Neuronal stem cell (in vitro differentiated cells): Measurements from ENCODE around the gene SEC14L3.

Experiments
- DNase-seq: peaks from one replicate; pipeline ENCODE4 v3.0.0-alpha.2; 2013; ENCODE audit warnings: low spot score
- H2AFZ ChIP-seq: one replicate; pipeline ENCODE4 v1.6.1; 2013; ENCODE audit warnings: mild to moderate bottlenecking, low read length, inconsistent platforms
- H2AK5ac ChIP-seq: 2 replicates; pipeline ENCODE4 v1.6.1; 2013; ENCODE audit warnings: low read depth, mild to moderate bottlenecking, inconsistent platforms, low read length, moderate library complexity, mixed read lengths
- H2BK120ac ChIP-seq: 2 replicates; pipeline ENCODE4 v1.6.1; 2013; ENCODE audit warnings: low read depth, mild to moderate bottlenecking, inconsistent platforms, low read length, moderate library complexity, mixed read lengths
- H2BK12ac ChIP-seq: one replicate; pipeline ENCODE4 v1.6.1; 2013; ENCODE audit warnings: low read length, inconsistent platforms
- H2BK15ac ChIP-seq: 2 replicates; pipeline ENCODE4 v1.6.1; 2013; ENCODE audit warnings: mild to moderate bottlenecking, low read length, inconsistent platforms, mixed read lengths
- H2BK5ac ChIP-seq: one replicate; pipeline ENCODE4 v1.6.1; 2013; ENCODE audit warnings: inconsistent platforms, mild to moderate bottlenecking, low read length, moderate library complexity
- H3K14ac ChIP-seq: one replicate; pipeline ENCODE4 v1.6.1; 2013; ENCODE audit warnings: low read length, inconsistent platforms
- H3K18ac ChIP-seq: 2 replicates; pipeline ENCODE4 v1.6.1; 2013; ENCODE audit warnings: low read length, inconsistent platforms
- H3K23ac ChIP-seq: 2 replicates; pipeline ENCODE4 v1.6.1; 2013; ENCODE audit warnings: low read depth, mild to moderate bottlenecking, mixed read lengths, low read length, inconsistent platforms; ENCODE audit not compliant: poor library complexity
- H3K27ac ChIP-seq: replicated peaks from 3 replicates; pipeline ENCODE4 v1.5.1; 2013; ENCODE audit warnings: low read length, inconsistent platforms
- H3K27me3 ChIP-seq, 3 experiments: 2 replicates each; pipeline ENCODE4 v1.6.1; 2013; ENCODE audit warnings: low read length in 3 of 3, mild to moderate bottlenecking in 2 of 3, inconsistent platforms in 1 of 3, low read depth in 1 of 3, mixed read lengths in 1 of 3, moderate library complexity in 1 of 3; ENCODE audit not compliant: control insufficient read depth in 3 of 3, insufficient read depth in 3 of 3
- H3K36me3 ChIP-seq, 2 donors: replicated peaks in 1 of 2; 2 replicates each; pipeline ENCODE4 v1.6.1; 2013; ENCODE audit warnings: low read length in 2 of 2; ENCODE audit not compliant: control insufficient read depth in 2 of 2, insufficient read depth in 2 of 2
- H3K4ac ChIP-seq: 2 replicates; pipeline ENCODE4 v1.6.1; 2013; ENCODE audit warnings: inconsistent platforms, mild to moderate bottlenecking, low read length, moderate library complexity
- H3K4me1 ChIP-seq, 2 donors: 1 replicate in 1 of 2; 2 replicates in 1 of 2; pipeline ENCODE4 v1.6.1; 2013; ENCODE audit warnings: low read length in 2 of 2, low read depth in 1 of 2; ENCODE audit not compliant: control insufficient read depth in 2 of 2, insufficient read depth in 1 of 2
- H3K4me2 ChIP-seq: one replicate; pipeline ENCODE4 v1.6.1; 2013; ENCODE audit warnings: mild to moderate bottlenecking, low read length, inconsistent platforms; ENCODE audit not compliant: insufficient read depth, poor library complexity, severe bottlenecking
- H3K4me3 ChIP-seq, 2 donors: 2 replicates each; pipeline ENCODE4 v1.5.1; 2013; ENCODE audit warnings: low read length in 2 of 2, mild to moderate bottlenecking in 2 of 2, inconsistent platforms in 1 of 2, moderate library complexity in 1 of 2
- H3K79me1 ChIP-seq: one replicate; pipeline ENCODE4 v1.6.1; 2013; ENCODE audit warnings: low read depth, mild to moderate bottlenecking, inconsistent platforms, low read length, moderate library complexity
- H3K9ac ChIP-seq: one replicate; pipeline ENCODE4 v1.6.1; 2013; ENCODE audit warnings: mild to moderate bottlenecking, low read depth, low read length, inconsistent platforms; ENCODE audit not compliant: poor library complexity
- H3K9me3 ChIP-seq, 2 donors: replicated peaks in 1 of 2; 2 replicates each; pipeline versions ENCODE3 to v1.6.1; 2013; ENCODE audit warnings: low read length in 2 of 2, mild to moderate bottlenecking in 2 of 2, inconsistent platforms in 1 of 2, low read depth in 1 of 2, mixed read lengths in 1 of 2, moderate library complexity in 1 of 2; ENCODE audit not compliant: control insufficient read depth in 2 of 2, insufficient read depth in 1 of 2
- H4K8ac ChIP-seq: one replicate; pipeline ENCODE4 v1.6.1; 2013; ENCODE audit warnings: low read depth, mild to moderate bottlenecking, inconsistent platforms, low read length, moderate library complexity
- H4K91ac ChIP-seq: one replicate; pipeline ENCODE4 v1.6.1; 2013; ENCODE audit warnings: low read length, low read depth, mild to moderate bottlenecking, inconsistent platforms; ENCODE audit not compliant: poor library complexity
- WGBS, 2 donors: extraction: QIAGEN DNeasy Blood & Tissue Kit; methylation state at CpG; one replicate each; pipeline ENCODE4 v1.1.7; 2013; ENCODE audit warnings: missing lambda C conversion rate in 2 of 2, mixed read lengths in 1 of 2; ENCODE audit not compliant: insufficient read length in 2 of 2, insufficient replicate concordance in 1 of 2; ENCODE audit errors: extremely low coverage in 2 of 2; 5-methylcytosine and 5-hydroxymethylcytosine counted together

Gene SEC14L3

DNA sequence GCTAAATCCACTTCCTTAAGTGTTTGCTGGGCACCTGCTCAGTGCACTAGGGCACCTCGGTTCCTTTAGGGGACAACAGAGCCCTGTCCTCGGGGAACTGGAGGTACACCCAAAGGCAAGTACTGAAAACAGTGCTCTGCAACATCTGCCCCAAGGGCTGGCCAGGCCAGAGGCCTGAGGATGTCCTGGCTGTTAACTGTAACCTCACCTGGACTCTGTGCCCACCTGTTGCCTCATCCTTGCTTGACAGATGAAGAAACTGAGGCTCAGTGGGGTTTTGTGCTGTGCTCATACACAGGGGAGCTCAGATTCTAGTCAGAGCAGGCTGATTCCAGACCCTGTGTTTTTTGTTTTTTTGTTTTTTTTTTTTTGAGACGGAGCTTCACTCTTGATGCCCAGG lies 31.1 kb upstream of the SEC14L3 start:
- no peaks in the 10 kb centered on the region for H3K9me3 ChIP-seq
- peak overlapping the region; percentile 1 for H2AK5ac ChIP-seq
- H3K9ac ChIP-seq: no peak overlapping the region
- no peak for DNase-seq
- no peak overlapping the region for H3K23ac ChIP-seq
- no peak overlapping the region for H2BK15ac ChIP-seq
- H3K14ac ChIP-seq: no peak overlapping the region
- WGBS, 2 donors: no CpG with 5 or more reads among the region's 3 CpGs
- no peak overlapping the region for H2BK120ac ChIP-seq
- H4K91ac ChIP-seq: no peak overlapping the region
- no peak overlapping the region for H4K8ac ChIP-seq
- H3K4me1 ChIP-seq: no peaks in the 10 kb centered on the region
- H3K18ac ChIP-seq: no peak overlapping the region
- H3K4ac ChIP-seq: no peak overlapping the region
- peaks cover 0 to 8% (median 3%) of the 10 kb centered on the region in 3 experiments for H3K27me3 ChIP-seq
- no peak overlapping the region for H3K27ac ChIP-seq
- H3K79me1 ChIP-seq: no peaks in the 10 kb centered on the region
- H3K36me3 ChIP-seq: no peaks in the 10 kb centered on the region
- no peak overlapping the region for H2BK5ac ChIP-seq
- no peak overlapping the region for H3K4me2 ChIP-seq
- H2AFZ ChIP-seq: no peak overlapping the region
- H2BK12ac ChIP-seq: no peak overlapping the region
- no peak overlapping the region for H3K4me3 ChIP-seq

- no peak overlapping the region for H4K91ac ChIP-seq
- no peak overlapping the region for H3K18ac ChIP-seq
- no peak overlapping the region for H4K8ac ChIP-seq
- no peaks in the 10 kb centered on the region for H3K36me3 ChIP-seq
- H3K79me1 ChIP-seq: no peaks in the 10 kb centered on the region
- H2AK5ac ChIP-seq: no peak overlapping the region
- peaks cover 0 to 8% (median 3%) of the 10 kb centered on the region in 3 experiments for H3K27me3 ChIP-seq
- H2BK12ac ChIP-seq: no peak overlapping the region
- H3K4me3 ChIP-seq: no peak overlapping the region
- no peak overlapping the region for H3K9ac ChIP-seq
- no peak overlapping the region for H3K27ac ChIP-seq
- H3K4ac ChIP-seq: no peak overlapping the region
- H2BK120ac ChIP-seq: no peak overlapping the region
- no peaks in the 10 kb centered on the region for H3K9me3 ChIP-seq
- H2BK5ac ChIP-seq: no peak overlapping the region
- no peak overlapping the region for H3K4me2 ChIP-seq
- H3K23ac ChIP-seq: no peak overlapping the region
- no peak for DNase-seq
- no CpG with 5 or more reads among the region's 4 CpGs for WGBS, 2 donors
- H3K4me1 ChIP-seq: no peaks in the 10 kb centered on the region
- no peak overlapping the region for H2AFZ ChIP-seq
- H3K14ac ChIP-seq: no peak overlapping the region
- H2BK15ac ChIP-seq: no peak overlapping the region
These were observed 30.3 kb upstream of the SEC14L3 start for GRCh38 chr22:30502153-30502552.

- H2BK15ac ChIP-seq: no peak overlapping the region
- no peak overlapping the region for H3K23ac ChIP-seq
- no peak overlapping the region for H3K4me2 ChIP-seq
- H3K27me3 ChIP-seq: peaks cover 2 to 6% (median 3%) of the 10 kb centered on the region in 3 experiments
- H2BK12ac ChIP-seq: no peak overlapping the region
- WGBS, 2 donors: no CpG with 5 or more reads among the region's 6 CpGs
- H2AK5ac ChIP-seq: peak overlapping the region; percentile 93
- H3K4ac ChIP-seq: no peak overlapping the region
- no peak overlapping the region for H3K14ac ChIP-seq
- no peak overlapping the region for H2BK120ac ChIP-seq
- no peak overlapping the region for H4K91ac ChIP-seq
- DNase-seq: no peak
- H3K36me3 ChIP-seq: no peaks in the 10 kb centered on the region
- no peaks in the 10 kb centered on the region for H3K9me3 ChIP-seq
- no peak overlapping the region for H2AFZ ChIP-seq
- H2BK5ac ChIP-seq: no peak overlapping the region
- no peaks in the 10 kb centered on the region for H3K79me1 ChIP-seq
- no peak overlapping the region for H4K8ac ChIP-seq
- H3K27ac ChIP-seq: no peak overlapping the region
- no peak overlapping the region for H3K9ac ChIP-seq
- no peak overlapping the region for H3K18ac ChIP-seq
- H3K4me1 ChIP-seq: no peaks in the 10 kb centered on the region
- H3K4me3 ChIP-seq: no peak overlapping the region
These were observed 28.8 kb upstream of the SEC14L3 start for GRCh38 chr22:30500628-30501027.

GRCh38 chr22:30497466-30498150 lies 25.8 kb upstream of the SEC14L3 start:
- no CpG with 5 or more reads among the region's 7 CpGs for WGBS, 2 donors
- H3K14ac ChIP-seq: no peak overlapping the region

More at GRCh38 chr22:30497466-30498150, 25.8 kb upstream of the SEC14L3 start:
- Histone ChIP-seq H2BK12ac (no peak overlapping the region), H3K79me1 (no peaks in the 10 kb centered on the region), H3K23ac (no peak overlapping the region), H3K18ac (no peak overlapping the region), H2BK120ac (no peak overlapping the region), H3K27ac (no peak overlapping the region), H3K27me3 (peaks cover 0 to 6% (median 0%) of the 10 kb centered on the region in 3 experiments), H3K4ac (no peak overlapping the region), H2AK5ac (no peak overlapping the region), H2BK15ac (no peak overlapping the region), H3K4me3 (no peak overlapping the region), H3K36me3 (no peaks in the 10 kb centered on the region), H3K9ac (no peak overlapping the region), H4K8ac (no peak overlapping the region), H4K91ac (no peak overlapping the region), H2AFZ (no peak overlapping the region), H3K4me2 (no peak overlapping the region), H3K4me1 (no peaks in the 10 kb centered on the region), H2BK5ac (no peak overlapping the region), H3K9me3 (no peaks in the 10 kb centered on the region)
- no peak for DNase-seq
